Adrenal gland (tissue), 5 donors: ENCODE measurements around the gene PCED1A.

Experiments
- POLR2A ChIP-seq, 2 donors: fragments of 450-650 bp; IDR thresholded peaks; one replicate each; pipeline ENCODE4 v1.6.1; 2017; ENCODE audit warnings: antibody characterized with exemption in 2 of 2, mild to moderate bottlenecking in 2 of 2, moderate library complexity in 1 of 2
- TF ChIP-seq, protein P1 (sequence below), 6 experiments: fragments of 450-650 bp in 4 of 6; fragments of 200-600 bp in 2 of 6; sonication (generic) in 1 of 6; IDR thresholded peaks; 1 replicate in 5 of 6; 2 replicates in 1 of 6; pipeline versions ENCODE4 v1.5.1 to v1.8.0; 2016 to 2021; ENCODE audit warnings: antibody characterized with exemption in 6 of 6, mild to moderate bottlenecking in 2 of 6, moderate library complexity in 1 of 6
- donor health status: DM: no; HTN: no; CAD: no.

DNA sequence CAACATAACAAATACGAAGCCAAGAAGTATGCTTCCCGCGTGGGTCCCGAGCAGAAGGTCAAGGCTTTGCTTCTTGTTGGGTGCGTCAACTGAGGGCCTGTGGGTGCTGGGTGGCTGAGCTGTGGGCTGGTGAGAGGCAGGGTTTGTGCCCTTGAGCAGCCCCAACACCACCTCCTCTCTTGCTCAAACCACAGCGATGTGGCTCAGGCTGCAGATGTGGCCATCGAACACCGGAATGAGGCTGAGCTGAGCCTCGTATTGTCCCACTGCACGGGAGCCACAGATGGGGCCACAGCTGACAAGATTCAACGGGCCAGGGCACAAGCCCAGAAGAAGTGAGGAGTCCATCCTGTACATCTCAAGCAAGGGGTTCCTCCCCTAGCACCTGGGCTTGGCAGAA, 25.8 kb upstream of the PCED1A start:
- TF ChIP-seq, protein P1, sequence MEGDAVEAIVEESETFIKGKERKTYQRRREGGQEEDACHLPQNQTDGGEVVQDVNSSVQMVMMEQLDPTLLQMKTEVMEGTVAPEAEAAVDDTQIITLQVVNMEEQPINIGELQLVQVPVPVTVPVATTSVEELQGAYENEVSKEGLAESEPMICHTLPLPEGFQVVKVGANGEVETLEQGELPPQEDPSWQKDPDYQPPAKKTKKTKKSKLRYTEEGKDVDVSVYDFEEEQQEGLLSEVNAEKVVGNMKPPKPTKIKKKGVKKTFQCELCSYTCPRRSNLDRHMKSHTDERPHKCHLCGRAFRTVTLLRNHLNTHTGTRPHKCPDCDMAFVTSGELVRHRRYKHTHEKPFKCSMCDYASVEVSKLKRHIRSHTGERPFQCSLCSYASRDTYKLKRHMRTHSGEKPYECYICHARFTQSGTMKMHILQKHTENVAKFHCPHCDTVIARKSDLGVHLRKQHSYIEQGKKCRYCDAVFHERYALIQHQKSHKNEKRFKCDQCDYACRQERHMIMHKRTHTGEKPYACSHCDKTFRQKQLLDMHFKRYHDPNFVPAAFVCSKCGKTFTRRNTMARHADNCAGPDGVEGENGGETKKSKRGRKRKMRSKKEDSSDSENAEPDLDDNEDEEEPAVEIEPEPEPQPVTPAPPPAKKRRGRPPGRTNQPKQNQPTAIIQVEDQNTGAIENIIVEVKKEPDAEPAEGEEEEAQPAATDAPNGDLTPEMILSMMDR (IDR thresholded peaks at IDR 0.05): no peak
- TF ChIP-seq POLR2A (IDR thresholded peaks at IDR 0.05): no peak
